ENCODE data around the gene GID4. TPM values are rescaled to one million over a fixed set of nuclear protein-coding genes. Genes with fewer than 3 reads are reported as not detected.

GID4 gene
- polyA plus RNA-seq, 2 donors: 6.2 to 7.5 TPM

- peaks cover 0 to 13% of the 10 kb centered on the region in 2 donors for H3K4me1 ChIP-seq (ENCODE audit: control insufficient read depth in 2 of 2, insufficient read depth in 2 of 2, low read length in 1 of 2)
- H3K4me3 ChIP-seq (ENCODE audit: low read depth in 1 of 2, low read length in 2 of 2): peak overlapping the region; percentile 86 to 91
- H3K36me3 ChIP-seq (ENCODE audit: control insufficient read depth in 2 of 2, insufficient read depth in 2 of 2, low read length in 1 of 2): no peaks in the 10 kb centered on the region
- H3K9me3 ChIP-seq (ENCODE audit: control insufficient read depth in 2 of 2, insufficient read depth in 1 of 2, low read depth in 1 of 2, low read length in 1 of 2): no peaks in the 10 kb centered on the region
- H3K27ac ChIP-seq (ENCODE audit: low read depth in 2 of 2, low read length in 1 of 2): peak overlapping the region in 1 of 2 donors; percentile 94
- no peaks in the 10 kb centered on the region for H3K27me3 ChIP-seq (ENCODE audit: control insufficient read depth in 1 of 2, insufficient read depth in 2 of 2, low read length in 2 of 2)
- WGBS, 2 donors: 5% methylated on average over 13 of the region's 13 CpGs
These were observed 908 bp upstream of the GID4 start for GRCh38 chr17:18038149-18038850.

- no peaks in the 10 kb centered on the region for H3K27me3 ChIP-seq (ENCODE audit: control insufficient read depth in 1 of 2, insufficient read depth in 2 of 2, low read length in 2 of 2)
- H3K9me3 ChIP-seq (ENCODE audit: control insufficient read depth in 2 of 2, insufficient read depth in 1 of 2, low read depth in 1 of 2, low read length in 1 of 2): no peaks in the 10 kb centered on the region
- H3K36me3 ChIP-seq (ENCODE audit: control insufficient read depth in 2 of 2, insufficient read depth in 2 of 2, low read length in 1 of 2): peaks cover 0 to 4% of the 10 kb centered on the region in 2 donors
- peaks cover 0 to 13% of the 10 kb centered on the region in 2 donors for H3K4me1 ChIP-seq (ENCODE audit: control insufficient read depth in 2 of 2, insufficient read depth in 2 of 2, low read length in 1 of 2)
- peak overlapping the region; percentile 75 to 86 for H3K4me3 ChIP-seq (ENCODE audit: low read depth in 1 of 2, low read length in 2 of 2)
- 0 to 1% methylated on average over 54 to 81 of the region's 81 CpGs for WGBS, 2 donors
- peak overlapping the region; percentile 57 to 85 for H3K27ac ChIP-seq (ENCODE audit: low read depth in 2 of 2, low read length in 1 of 2)
These were observed 490 bp downstream of the GID4 start for GRCh38 chr17:18039535-18040260.

GRCh38 chr17:18040261-18040858, 1.2 kb downstream of the GID4 start:
- peaks cover 0 to 13% of the 10 kb centered on the region in 2 donors for H3K4me1 ChIP-seq (ENCODE audit: control insufficient read depth in 2 of 2, insufficient read depth in 2 of 2, low read length in 1 of 2)
- WGBS, 2 donors: 22 to 25% methylated on average over 6 of the region's 6 CpGs
- H3K4me3 ChIP-seq (ENCODE audit: low read depth in 1 of 2, low read length in 2 of 2): peak overlapping the region; percentile 75 to 86
- H3K27ac ChIP-seq (ENCODE audit: low read depth in 2 of 2, low read length in 1 of 2): peak overlapping the region in 1 of 2 donors; percentile 45
- peaks cover 4% of the 10 kb centered on the region in 2 donors for H3K36me3 ChIP-seq (ENCODE audit: control insufficient read depth in 2 of 2, insufficient read depth in 2 of 2, low read length in 1 of 2)
- no peaks in the 10 kb centered on the region for H3K27me3 ChIP-seq (ENCODE audit: control insufficient read depth in 1 of 2, insufficient read depth in 2 of 2, low read length in 2 of 2)
- no peaks in the 10 kb centered on the region for H3K9me3 ChIP-seq (ENCODE audit: control insufficient read depth in 2 of 2, insufficient read depth in 1 of 2, low read depth in 1 of 2, low read length in 1 of 2)

- Histone ChIP-seq H3K36me3 (ENCODE audit: control insufficient read depth in 2 of 2, insufficient read depth in 2 of 2, low read length in 1 of 2) (peaks cover 4% of the 10 kb centered on the region in 2 donors), H3K27ac (ENCODE audit: low read depth in 2 of 2, low read length in 1 of 2) (peak overlapping the region; percentile 23 to 45), H3K9me3 (ENCODE audit: control insufficient read depth in 2 of 2, insufficient read depth in 1 of 2, low read depth in 1 of 2, low read length in 1 of 2) (no peaks in the 10 kb centered on the region), H3K27me3 (ENCODE audit: control insufficient read depth in 1 of 2, insufficient read depth in 2 of 2, low read length in 2 of 2) (no peaks in the 10 kb centered on the region), H3K4me3 (ENCODE audit: low read depth in 1 of 2, low read length in 2 of 2) (no peak overlapping the region), H3K4me1 (ENCODE audit: control insufficient read depth in 2 of 2, insufficient read depth in 2 of 2, low read length in 1 of 2) (peaks cover 0 to 13% of the 10 kb centered on the region in 2 donors)
- WGBS, 2 donors: 33 to 43% methylated on average over 1 of the region's 1 CpG
These were observed 2.6 kb downstream of the GID4 start for GRCh38 chr17:18041776-18042175.

- Histone ChIP-seq H3K4me1 (ENCODE audit: control insufficient read depth in 2 of 2, insufficient read depth in 2 of 2, low read length in 1 of 2) (peaks cover 0 to 13% of the 10 kb centered on the region in 2 donors), H3K27ac (ENCODE audit: low read depth in 2 of 2, low read length in 1 of 2) (no peak overlapping the region), H3K27me3 (ENCODE audit: control insufficient read depth in 1 of 2, insufficient read depth in 2 of 2, low read length in 2 of 2) (no peaks in the 10 kb centered on the region), H3K36me3 (ENCODE audit: control insufficient read depth in 2 of 2, insufficient read depth in 2 of 2, low read length in 1 of 2) (peaks cover 7 to 8% of the 10 kb centered on the region in 2 donors), H3K9me3 (ENCODE audit: control insufficient read depth in 2 of 2, insufficient read depth in 1 of 2, low read depth in 1 of 2, low read length in 1 of 2) (no peaks in the 10 kb centered on the region), H3K4me3 (ENCODE audit: low read depth in 1 of 2, low read length in 2 of 2) (no peak overlapping the region)
- 79 to 84% methylated on average over 8 of the region's 8 CpGs for WGBS, 2 donors
These were observed 3.8 kb downstream of the GID4 start for GRCh38 chr17:18042983-18043382.

GRCh38 chr17:18043491-18043890, 4.3 kb downstream of the GID4 start:
- Histone ChIP-seq H3K36me3 (ENCODE audit: control insufficient read depth in 2 of 2, insufficient read depth in 2 of 2, low read length in 1 of 2) (peaks cover 7 to 8% of the 10 kb centered on the region in 2 donors), H3K4me1 (ENCODE audit: control insufficient read depth in 2 of 2, insufficient read depth in 2 of 2, low read length in 1 of 2) (peaks cover 0 to 13% of the 10 kb centered on the region in 2 donors), H3K27me3 (ENCODE audit: control insufficient read depth in 1 of 2, insufficient read depth in 2 of 2, low read length in 2 of 2) (no peaks in the 10 kb centered on the region), H3K27ac (ENCODE audit: low read depth in 2 of 2, low read length in 1 of 2) (no peak overlapping the region), H3K9me3 (ENCODE audit: control insufficient read depth in 2 of 2, insufficient read depth in 1 of 2, low read depth in 1 of 2, low read length in 1 of 2) (no peaks in the 10 kb centered on the region), H3K4me3 (ENCODE audit: low read depth in 1 of 2, low read length in 2 of 2) (no peak overlapping the region)
- WGBS, 2 donors: 44 to 68% methylated on average over 1 of the region's 1 CpG

- Histone ChIP-seq H3K4me1 (ENCODE audit: control insufficient read depth in 2 of 2, insufficient read depth in 2 of 2, low read length in 1 of 2) (peaks cover 0 to 13% of the 10 kb centered on the region in 2 donors), H3K27me3 (ENCODE audit: control insufficient read depth in 1 of 2, insufficient read depth in 2 of 2, low read length in 2 of 2) (no peaks in the 10 kb centered on the region), H3K4me3 (ENCODE audit: low read depth in 1 of 2, low read length in 2 of 2) (no peak overlapping the region), H3K36me3 (ENCODE audit: control insufficient read depth in 2 of 2, insufficient read depth in 2 of 2, low read length in 1 of 2) (peaks cover 7 to 8% of the 10 kb centered on the region in 2 donors), H3K9me3 (ENCODE audit: control insufficient read depth in 2 of 2, insufficient read depth in 1 of 2, low read depth in 1 of 2, low read length in 1 of 2) (no peaks in the 10 kb centered on the region), H3K27ac (ENCODE audit: low read depth in 2 of 2, low read length in 1 of 2) (no peak overlapping the region)
- WGBS, 2 donors: 86 to 91% methylated on average over 3 of the region's 3 CpGs
These were observed 5.4 kb downstream of the GID4 start for GRCh38 chr17:18044609-18045008.

- Histone ChIP-seq H3K27me3 (ENCODE audit: control insufficient read depth in 1 of 2, insufficient read depth in 2 of 2, low read length in 2 of 2) (no peaks in the 10 kb centered on the region), H3K9me3 (ENCODE audit: control insufficient read depth in 2 of 2, insufficient read depth in 1 of 2, low read depth in 1 of 2, low read length in 1 of 2) (no peaks in the 10 kb centered on the region), H3K36me3 (ENCODE audit: control insufficient read depth in 2 of 2, insufficient read depth in 2 of 2, low read length in 1 of 2) (peaks cover 7 to 8% of the 10 kb centered on the region in 2 donors), H3K27ac (ENCODE audit: low read depth in 2 of 2, low read length in 1 of 2) (no peak overlapping the region), H3K4me3 (ENCODE audit: low read depth in 1 of 2, low read length in 2 of 2) (no peak overlapping the region), H3K4me1 (ENCODE audit: control insufficient read depth in 2 of 2, insufficient read depth in 2 of 2, low read length in 1 of 2) (peaks cover 0 to 5% of the 10 kb centered on the region in 2 donors)
- WGBS, 2 donors: 83 to 85% methylated on average over 3 of the region's 3 CpGs
These were observed 6.6 kb downstream of the GID4 start for GRCh38 chr17:18045691-18046350.

GRCh38 chr17:18055597-18055996, 16.4 kb downstream of the GID4 start:
- 95 to 96% methylated on average over 6 of the region's 6 CpGs for WGBS, 2 donors
- H3K36me3 ChIP-seq (ENCODE audit: control insufficient read depth in 2 of 2, insufficient read depth in 2 of 2, low read length in 1 of 2): peaks cover 19 to 23% of the 10 kb centered on the region in 2 donors

More at GRCh38 chr17:18055597-18055996, 16.4 kb downstream of the GID4 start:
- no peak overlapping the region for H3K27ac ChIP-seq (ENCODE audit: low read depth in 2 of 2, low read length in 1 of 2)
- no peaks in the 10 kb centered on the region for H3K27me3 ChIP-seq (ENCODE audit: control insufficient read depth in 1 of 2, insufficient read depth in 2 of 2, low read length in 2 of 2)
- H3K4me3 ChIP-seq (ENCODE audit: low read depth in 1 of 2, low read length in 2 of 2): no peak overlapping the region
- H3K4me1 ChIP-seq (ENCODE audit: control insufficient read depth in 2 of 2, insufficient read depth in 2 of 2, low read length in 1 of 2): no peaks in the 10 kb centered on the region
- no peaks in the 10 kb centered on the region for H3K9me3 ChIP-seq (ENCODE audit: control insufficient read depth in 2 of 2, insufficient read depth in 1 of 2, low read depth in 1 of 2, low read length in 1 of 2)

All from esophagus (tissue), 2 donors.